GM21360 (cell line): ENCODE measurements around the gene FXR2.
A peak's percentile ranks its signal among the peaks of the same experiment; 100 is the strongest.
"Not testable (repeated sequence)": the region's sequence is repeated elsewhere in the genome, so short reads cannot be mapped to it uniquely, and the experiment has no call there.

Experiments
- ATAC-seq: cut with Tn5 transposase; IDR thresholded peaks from one replicate; pipeline ENCODE4 v1.9.1; 2021; ENCODE audit warnings: mild to moderate bottlenecking, moderate library complexity; ENCODE audit not compliant: unreplicated experiment

Gene FXR2

GRCh38 chr17:7614425-7615264 lies at the start of gene FXR2:
Gene FXR2, minus strand, starts transcription at chr17:7614897. Its CDS starts 365 bp downstream, at chr17:7614532.
- ATAC-seq, result peak; percentile 78

- ATAC-seq, result no peak
Measured at GRCh38 chr17:7656958-7657609, 42.4 kb upstream of the FXR2 start.

GRCh38 chr17:7655541-7655840 lies 40.8 kb upstream of the FXR2 start:
- ATAC-seq, result no peak

GRCh38 chr17:7654832-7655540 lies 40.3 kb upstream of the FXR2 start:
- ATAC-seq, result no peak

- ATAC-seq, result no peak
Measured at GRCh38 chr17:7652388-7653356, 38.0 kb upstream of the FXR2 start.

GRCh38 chr17:7651665-7652387 lies 37.1 kb upstream of the FXR2 start:
- ATAC-seq, result no peak

GRCh38 chr17:7651097-7651664 lies 36.5 kb upstream of the FXR2 start:
- ATAC-seq, result no peak

- ATAC-seq, result no peak
Measured at GRCh38 chr17:7650509-7651096, 35.9 kb upstream of the FXR2 start, which contains the start of gene ATP1B2. Gene ATP1B2, plus strand, starts transcription at chr17:7650926. Its CDS starts 593 bp downstream, at chr17:7651519.

GRCh38 chr17:7647018-7647417 lies 32.3 kb upstream of the FXR2 start:
- ATAC-seq, result no peak

- ATAC-seq, result no peak
Measured at GRCh38 chr17:7646457-7646856, 31.8 kb upstream of the FXR2 start.

GRCh38 chr17:7644775-7645174 lies 30.1 kb upstream of the FXR2 start:
- no peak for ATAC-seq

- ATAC-seq, result not testable (repeated sequence)
Measured at GRCh38 chr17:7641635-7642034, 26.9 kb upstream of the FXR2 start.

- ATAC-seq, result no peak
Measured at GRCh38 chr17:7640783-7641182, 26.1 kb upstream of the FXR2 start.

GRCh38 chr17:7636163-7636562 lies 21.5 kb upstream of the FXR2 start:
- no peak for ATAC-seq

GRCh38 chr17:7634384-7634783 lies 19.7 kb upstream of the FXR2 start:
- no peak for ATAC-seq

GRCh38 chr17:7633093-7633492 lies 18.4 kb upstream of the FXR2 start:
- ATAC-seq, result no peak

GRCh38 chr17:7632492-7632894 lies 17.8 kb upstream of the FXR2 start:
- ATAC-seq, result no peak

GRCh38 chr17:7631398-7632380 lies 17.0 kb upstream of the FXR2 start:
- ATAC-seq, result no peak
